CD4-positive, alpha-beta T cell (primary cell): ENCODE measurements around the gene PGF. TPM values are rescaled to one million over a fixed set of nuclear protein-coding genes. Genes with fewer than 3 reads are reported as not detected.

ENCODE experiments used
- ATAC-seq: fragments of 200-7000 bp; cut with Tn5 transposase; one replicate; pipeline ENCODE4 v1.10.0; 2022; ENCODE audit warnings: mild to moderate bottlenecking; ENCODE audit not compliant: poor library complexity
- CTCF ChIA-PET: fragments of 350-600 bp; sonication (Branson Sonifier 250); formaldehyde crosslinking; loops from one replicate; lab custom pipeline; 2021; ENCODE audit warnings: antibody characterized with exemption, inconsistent platforms; lab: Charles Lee
- POLR2A ChIA-PET: fragments of 350-600 bp; sonication (Branson Sonifier 250); formaldehyde crosslinking; loops from one replicate; lab custom pipeline; 2021; ENCODE audit warnings: antibody characterized with exemption, inconsistent platforms; lab: Charles Lee
- DNase-seq, 14 experiments: peaks; one replicate each; pipeline ENCODE4 v3.0.0-alpha.2; 2013 to 2020; ENCODE audit warnings: mixed read lengths in 2 of 14
- H3K27ac ChIP-seq, 2 donors: one replicate each; pipeline versions ENCODE4 v1.5.1 to v1.7.0; 2013; ENCODE audit warnings: low read length in 2 of 2, low read depth in 1 of 2, mild to moderate bottlenecking in 1 of 2
- H3K27me3 ChIP-seq, 2 experiments: 1 replicate in 1 of 2; 2 replicates in 1 of 2; pipeline versions ENCODE4 v1.6.1 to v1.7.0; 2013; ENCODE audit warnings: low read length in 2 of 2, control low read depth in 1 of 2, mild to moderate bottlenecking in 1 of 2, moderate library complexity in 1 of 2; ENCODE audit not compliant: insufficient read depth in 2 of 2, control insufficient read depth in 1 of 2
- H3K36me3 ChIP-seq: one replicate; pipeline ENCODE4 v1.6.1; 2013; ENCODE audit warnings: low read length, control low read depth; ENCODE audit not compliant: insufficient read depth
- H3K4me1 ChIP-seq: one replicate; pipeline ENCODE4 v1.6.1; 2013; ENCODE audit warnings: low read length, control low read depth; ENCODE audit not compliant: insufficient read depth
- H3K4me3 ChIP-seq: one replicate; pipeline ENCODE4 v1.5.1; 2013; ENCODE audit warnings: mild to moderate bottlenecking, low read length, moderate library complexity
- H3K9me3 ChIP-seq, 2 experiments: 1 replicate in 1 of 2; 2 replicates in 1 of 2; pipeline versions ENCODE4 v1.6.1 to v1.7.0; 2013; ENCODE audit warnings: low read length in 2 of 2, mild to moderate bottlenecking in 2 of 2, control low read depth in 1 of 2, moderate library complexity in 1 of 2; ENCODE audit not compliant: control insufficient read depth in 1 of 2, insufficient read depth in 1 of 2
- H3K27ac Mint-ChIP-seq: one replicate; pipeline ENCODE4 v1.8.0; 2020; ENCODE audit warnings: mixed read lengths
- H3K27me3 Mint-ChIP-seq: one replicate; pipeline ENCODE4 v1.8.0; 2021; ENCODE audit warnings: mixed read lengths
- H3K36me3 Mint-ChIP-seq: one replicate; pipeline ENCODE4 v1.8.0; 2021; ENCODE audit warnings: low read depth, mixed read lengths
- H3K4me1 Mint-ChIP-seq: one replicate; pipeline ENCODE4 v1.8.0; 2021; ENCODE audit warnings: low read depth, mixed read lengths
- H3K4me3 Mint-ChIP-seq: one replicate; pipeline ENCODE4 v1.8.0; 2020; ENCODE audit warnings: mild to moderate bottlenecking, mixed read lengths
- H3K9me3 Mint-ChIP-seq: one replicate; pipeline ENCODE4 v1.8.0; 2020; ENCODE audit warnings: mixed read lengths
- intact Hi-C, 2 experiments: fragments of 100-400 bp; cut with DNase I in 1 of 2; cut with micrococcal nuclease in 1 of 2; formaldehyde crosslinking; loops; one replicate each; pipeline versions ENCODE4 v1.15.1 to v1.9.0; 2023 to 2025; cut with DNase I, micrococcal nuclease
- polyA plus RNA-seq, 2 donors: library from polyadenylated mRNA; unstranded; fragments of 120-200 nt; gene quantifications; one replicate each; pipeline ENCODE4 v1.2.1, GENCODE V29; 2013
- total RNA-seq, 174 experiments: library from RNA in 2 of 174; stranded (reverse) in 2 of 174; gene quantifications; one replicate each; pipeline ENCODE4 v1.2.3 and lab custom pipeline; 2021 to 2026
- TF ChIP-seq, protein P1 (sequence below): fragments of 200-600 bp; IDR thresholded peaks from one replicate; pipeline ENCODE4 v1.8.0; 2022; ENCODE audit warnings: antibody characterized with exemption, mild to moderate bottlenecking

PGF gene
- total RNA-seq = under 1 TPM in 1 of 2 experiments, not detected in 1; 0.11 TPM
- 0.64 TPM for polyA plus RNA-seq (2013, experiment 1 of 2)
- 1.1 TPM for polyA plus RNA-seq (2013, experiment 2 of 2)
- 0 to 1.8 (median 0.07) reads per million in 172 experiments for total RNA-seq (lab: John Stamatoyannopoulos, UW)

- H3K4me3 Mint-ChIP-seq = peak within 1 kb of the TSS; percentile 54
- DNase-seq (peak in 9 of 14 experiments; percentile 10 to 63 (median 29)), ATAC-seq (peak; percentile 61)
These were observed at the start of gene PGF for GRCh38 chr14:74955229-74956026. Gene PGF (minus strand): TSS chr14:74955597. CDS start chr14:74955242, 355 bp downstream.

GRCh38 chr14:75003250-75004027 lies 48.0 kb upstream of the PGF start:
- Mint-ChIP-seq H3K4me3 (peak overlapping the region; percentile 99), H3K9me3 (no peaks in the 10 kb centered on the region), H3K27ac (peak overlapping the region; percentile 93), H3K27me3 (no peaks in the 10 kb centered on the region), H3K4me1 (peaks cover 56% of the 10 kb centered on the region), H3K36me3 (peaks cover 62% of the 10 kb centered on the region)
- Histone ChIP-seq H3K4me1 (peaks cover 28% of the 10 kb centered on the region), H3K27me3 (no peaks in the 10 kb centered on the region), H3K9me3 (no peaks in the 10 kb centered on the region), H3K36me3 (peaks cover 37% of the 10 kb centered on the region), H3K4me3 (peak overlapping the region; percentile 73), H3K27ac (peak overlapping the region; percentile 72 to 96)
- intact Hi-C loops = loop anchor here (2.0 to 10.0 kb wide), 7 partner anchors 43 to 984 kb away; partner anchors contain the start of genes ACYP1 (in 1 of the 2), AREL1 (in 1 of the 2), FCF1 (in 1 of the 2) and IFT43 (in 1 of the 2)
- ChIA-PET CTCF (interaction anchor here (0.6 to 1.6 kb wide), 4 partner anchors 10 to 240 kb away, joined by 4 to 6 read pairs (median 4); partner anchors contain the start of gene YLPM1), POLR2A (interaction anchor here (0.8 to 2.5 kb wide), 6 partner anchors 11 to 123 kb away, joined by 3 to 11 read pairs (median 7); partner anchors contain the start of genes ACYP1, MLH3 and NEK9)
- TF ChIP-seq, protein P1, sequence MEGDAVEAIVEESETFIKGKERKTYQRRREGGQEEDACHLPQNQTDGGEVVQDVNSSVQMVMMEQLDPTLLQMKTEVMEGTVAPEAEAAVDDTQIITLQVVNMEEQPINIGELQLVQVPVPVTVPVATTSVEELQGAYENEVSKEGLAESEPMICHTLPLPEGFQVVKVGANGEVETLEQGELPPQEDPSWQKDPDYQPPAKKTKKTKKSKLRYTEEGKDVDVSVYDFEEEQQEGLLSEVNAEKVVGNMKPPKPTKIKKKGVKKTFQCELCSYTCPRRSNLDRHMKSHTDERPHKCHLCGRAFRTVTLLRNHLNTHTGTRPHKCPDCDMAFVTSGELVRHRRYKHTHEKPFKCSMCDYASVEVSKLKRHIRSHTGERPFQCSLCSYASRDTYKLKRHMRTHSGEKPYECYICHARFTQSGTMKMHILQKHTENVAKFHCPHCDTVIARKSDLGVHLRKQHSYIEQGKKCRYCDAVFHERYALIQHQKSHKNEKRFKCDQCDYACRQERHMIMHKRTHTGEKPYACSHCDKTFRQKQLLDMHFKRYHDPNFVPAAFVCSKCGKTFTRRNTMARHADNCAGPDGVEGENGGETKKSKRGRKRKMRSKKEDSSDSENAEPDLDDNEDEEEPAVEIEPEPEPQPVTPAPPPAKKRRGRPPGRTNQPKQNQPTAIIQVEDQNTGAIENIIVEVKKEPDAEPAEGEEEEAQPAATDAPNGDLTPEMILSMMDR = no peak
- DNase-seq = peak in 3 of 14 experiments; percentile 10 to 27 (median 15)
- ATAC-seq = no peak

More at GRCh38 chr14:74955229-74956026, at the start of gene PGF:
- Histone ChIP-seq H3K27ac (no peak within 1 kb of the TSS), H3K9me3 (peaks cover 0 to 5% of the 10 kb centered on the region in 2 experiments), H3K27me3 (peaks cover 8 to 21% of the 10 kb centered on the region in 2 experiments), H3K4me1 (peaks cover 15% of the 10 kb centered on the region), H3K4me3 (peak within 1 kb of the TSS; percentile 44), H3K36me3 (no peaks in the 10 kb centered on the region)
- no peaks in the 10 kb centered on the region for H3K36me3 Mint-ChIP-seq
- TF ChIP-seq, protein P1 = no peak
- intact Hi-C loops = no loop called here
- H3K27me3 Mint-ChIP-seq = peaks cover 14% of the 10 kb centered on the region
- CTCF ChIA-PET = interaction anchor here (0.6 kb wide), 1 partner anchor 9 kb away, joined by 3 read pairs; no protein-coding TSS in a partner anchor
- no peaks in the 10 kb centered on the region for H3K4me1 Mint-ChIP-seq
- no peak within 1 kb of the TSS for H3K27ac Mint-ChIP-seq
- no peaks in the 10 kb centered on the region for H3K9me3 Mint-ChIP-seq
- POLR2A ChIA-PET = interaction anchor here (0.7 kb wide), 1 partner anchor 13 kb away, joined by 4 read pairs; no protein-coding TSS in a partner anchor
